ENCODE data around the gene PRICKLE4. TPM values are rescaled to one million over a fixed set of nuclear protein-coding genes. Genes with fewer than 3 reads are reported as not detected.

The PRICKLE4 gene
- total and polyA plus RNA-seq, 2 of the 13 experiments (the other 11 are each of a cell fraction or from before 2014, with no cell fraction given), result 0.92 to 1.2 TPM

GRCh38 chr6:41779788-41780550, 613 bp upstream of the PRICKLE4 start, which contains the start of gene FRS3 (continued):
- TF ChIP-seq ZSCAN31 (CRISPR knock-in tag; IDR thresholded peaks at IDR 0.05; ENCODE audit: low read depth), result peak; percentile 93
- TF ChIP-seq ZFP90 (CRISPR knock-in tag; IDR thresholded peaks at IDR 0.05; ENCODE audit: borderline replicate concordance), result peak; percentile 83; the same call in 1 of the 2 replicates
- peak; percentile 86; the same call in 1 of the 2 replicates for TF ChIP-seq KLF6 (CRISPR knock-in tag; IDR thresholded peaks at IDR 0.05)
- no peak for TF ChIP-seq NONO (IDR thresholded peaks at IDR 0.05)
- peak; percentile 98 for TF ChIP-seq NONO (CRISPR knock-in tag; conservative IDR thresholded peaks at IDR 0.05)
- peak; percentile 83 for TF ChIP-seq RBFOX2 (IDR thresholded peaks at IDR 0.05; ENCODE audit: low read depth, low read length)
- peak; percentile 76; the same call in 1 of the 2 replicates for TF ChIP-seq TBX2 (CRISPR knock-in tag; IDR thresholded peaks at IDR 0.05; ENCODE audit: borderline replicate concordance)
- no peak for TF ChIP-seq ZNF629 (CRISPR knock-in tag; conservative IDR thresholded peaks at IDR 0.05)
- peak; percentile 50; the same call in 1 of the 2 replicates for TF ChIP-seq TFE3 (CRISPR knock-in tag; IDR thresholded peaks at IDR 0.05)
- TF ChIP-seq GMEB2 (CRISPR knock-in tag; IDR thresholded peaks at IDR 0.05; ENCODE audit: low read depth), result peak; percentile 68; the same call in 1 of the 2 replicates
- 0 out of 2 replicates have a peak, but pooled peaks have one; percentile 49 for TF ChIP-seq ZNF441 (CRISPR knock-in tag; IDR thresholded peaks at IDR 0.05; ENCODE audit: borderline replicate concordance)
- TF ChIP-seq PCBP1 (IDR thresholded peaks at IDR 0.05; ENCODE audit: borderline replicate concordance, low read depth, low read length), result peak; percentile 66; the same call in 1 of the 2 replicates
- peak; percentile 99 for TF ChIP-seq ZBTB25 (CRISPR knock-in tag; IDR thresholded peaks at IDR 0.05)
- peak; percentile 61 to 75; a peak in 3 of 4 replicates for TF ChIP-seq EP300 (IDR thresholded peaks at IDR 0.05; ENCODE audit: low read depth in 2 of 2, low read length in 2 of 2)
- TF ChIP-seq EP300 (CRISPR knock-in tag; IDR thresholded peaks at IDR 0.05; ENCODE audit: borderline replicate concordance), result peak; percentile 26; the same call in 1 of the 2 replicates
- TF ChIP-seq ZNF24 (IDR thresholded peaks at IDR 0.05), result 0 out of 2 replicates have a peak, but pooled peaks have one; percentile 54
- 0 out of 2 replicates have a peak, but pooled peaks have one; percentile 57 for TF ChIP-seq ZNF598 (CRISPR knock-in tag; IDR thresholded peaks at IDR 0.05; ENCODE audit: borderline replicate concordance)
- peak; percentile 75 for TF ChIP-seq HCFC1 (IDR thresholded peaks at IDR 0.05; ENCODE audit: low read depth, low read length)
- TF ChIP-seq DR1 (CRISPR knock-in tag; IDR thresholded peaks at IDR 0.05), result peak; percentile 52; the same call in 1 of the 2 replicates
- peak; percentile 52 for TF ChIP-seq MED8 (CRISPR knock-in tag; IDR thresholded peaks at IDR 0.05; ENCODE audit: insufficient replicate concordance)
- TF ChIP-seq ATF5 (CRISPR knock-in tag; IDR thresholded peaks at IDR 0.05; ENCODE audit: low read depth), result 0 out of 2 replicates have a peak, but pooled peaks have one; percentile 35
- TF ChIP-seq MEIS1 (CRISPR knock-in tag; IDR thresholded peaks at IDR 0.05; ENCODE audit: borderline replicate concordance), result peak; percentile 72; the same call in 1 of the 2 replicates
- TF ChIP-seq MIXL1 (CRISPR knock-in tag; IDR thresholded peaks at IDR 0.05), result peak; percentile 79
- peak; percentile 78; the same call in 1 of the 2 replicates for TF ChIP-seq ZNF350 (CRISPR knock-in tag; IDR thresholded peaks at IDR 0.05; ENCODE audit: borderline replicate concordance, low read depth)
- peak; percentile 54; the same call in 1 of the 2 replicates for TF ChIP-seq ZNF124 (CRISPR knock-in tag; IDR thresholded peaks at IDR 0.05)

Measured in HepG2 (cell line).